ACC112 (cell line): ENCODE results near the gene IP6K2.
"Not testable (repeated sequence)": the region's sequence is repeated elsewhere in the genome, so short reads cannot be mapped to it uniquely, and the experiment has no call there.

ENCODE experiments used
- H2AFZ ChIP-seq: fragments of 200-600 bp; sonication (generic); one replicate; pipeline ENCODE4 v1.6.0; 2017; ENCODE audit warnings: antibody characterized with exemption, low read length; ENCODE audit not compliant: unreplicated experiment
- H3K27ac ChIP-seq: fragments of 200-600 bp; sonication (generic); 2 replicates; pipeline ENCODE4 v1.5.1; 2014; ENCODE audit warnings: low read depth, mild to moderate bottlenecking, antibody characterized with exemption, low read length, moderate library complexity
- H3K27me3 ChIP-seq: fragments of 200-600 bp; sonication (generic); 2 replicates; pipeline ENCODE4 v1.6.1; 2014; ENCODE audit warnings: mild to moderate bottlenecking, antibody characterized with exemption, low read length, moderate library complexity, mixed read lengths; ENCODE audit not compliant: insufficient read depth
- H3K36me3 ChIP-seq: fragments of 200-600 bp; sonication (generic); 2 replicates; pipeline ENCODE4 v1.6.1; 2016; ENCODE audit warnings: mild to moderate bottlenecking, antibody characterized with exemption, low read length, moderate library complexity, mixed read lengths; ENCODE audit not compliant: insufficient read depth
- H3K4me1 ChIP-seq: fragments of 200-600 bp; sonication (generic); one replicate; pipeline ENCODE4 v1.6.1; 2016; ENCODE audit warnings: low read length, mixed read lengths; ENCODE audit not compliant: insufficient read depth, unreplicated experiment, control insufficient read depth
- H3K4me3 ChIP-seq: fragments of 200-600 bp; sonication (generic); 2 replicates; pipeline ENCODE4 v1.5.1; 2014; ENCODE audit warnings: mild to moderate bottlenecking, low read depth, low read length
- H3K79me2 ChIP-seq: fragments of 200-600 bp; sonication (generic); one replicate; pipeline ENCODE4 v1.6.0; 2016; ENCODE audit warnings: low read length; ENCODE audit not compliant: control insufficient read depth, unreplicated experiment, insufficient read depth

IP6K2 gene

DNA sequence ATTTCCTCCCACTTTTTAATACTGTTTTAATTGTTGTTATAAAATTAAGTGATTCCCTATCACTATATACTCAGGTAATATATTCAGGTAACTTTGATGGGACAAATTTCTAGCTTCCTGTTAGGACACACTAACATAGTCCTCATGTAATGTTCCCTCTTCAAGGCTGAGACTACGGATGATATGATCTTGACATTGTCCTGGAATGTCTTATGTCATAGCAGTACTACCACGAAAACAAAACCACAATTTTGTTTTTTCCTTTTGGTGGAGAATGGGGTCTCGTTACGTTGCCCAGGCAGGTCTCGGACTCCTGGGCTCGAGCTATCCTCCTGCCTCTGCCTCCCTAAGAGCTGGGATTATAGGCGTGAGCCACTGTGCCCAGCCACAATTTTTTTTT lies 26.8 kb upstream of the IP6K2 start:
- Histone ChIP-seq H3K36me3 (peaks cover 6% of the 10 kb centered on the region; the same call in 1 of the 2 replicates), H3K4me1 (peaks cover 13% of the 10 kb centered on the region), H3K27ac (no peak overlapping the region), H3K4me3 (no peak overlapping the region), H3K79me2 (no peaks in the 10 kb centered on the region), H3K27me3 (no peaks in the 10 kb centered on the region), H2AFZ (no peak overlapping the region)

DNA sequence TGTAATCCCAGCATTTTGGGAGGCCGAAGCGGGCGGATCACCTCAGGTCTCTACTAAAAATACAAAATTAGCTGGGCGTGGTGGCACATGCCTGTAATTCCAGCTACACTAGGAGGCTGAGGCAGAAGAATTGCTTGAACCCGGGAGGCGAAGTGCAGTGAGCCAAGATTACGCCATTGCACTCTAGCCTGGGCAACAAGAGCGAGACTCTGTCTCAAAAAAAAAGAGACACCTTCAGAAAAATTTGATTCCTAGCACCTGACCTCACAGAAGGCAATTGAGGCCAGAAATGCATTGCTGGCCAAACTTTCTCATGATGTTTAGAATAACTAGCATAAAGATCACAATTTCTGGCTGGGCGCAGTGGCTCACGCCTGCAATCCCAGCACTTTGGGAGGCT lies 24.2 kb upstream of the IP6K2 start:
- not testable (repeated sequence) for H3K4me3 ChIP-seq, H3K27me3 ChIP-seq, H3K27ac ChIP-seq, H3K36me3 ChIP-seq, H2AFZ ChIP-seq, H3K79me2 ChIP-seq
- peaks cover 13% of the 10 kb centered on the region for H3K4me1 ChIP-seq

DNA sequence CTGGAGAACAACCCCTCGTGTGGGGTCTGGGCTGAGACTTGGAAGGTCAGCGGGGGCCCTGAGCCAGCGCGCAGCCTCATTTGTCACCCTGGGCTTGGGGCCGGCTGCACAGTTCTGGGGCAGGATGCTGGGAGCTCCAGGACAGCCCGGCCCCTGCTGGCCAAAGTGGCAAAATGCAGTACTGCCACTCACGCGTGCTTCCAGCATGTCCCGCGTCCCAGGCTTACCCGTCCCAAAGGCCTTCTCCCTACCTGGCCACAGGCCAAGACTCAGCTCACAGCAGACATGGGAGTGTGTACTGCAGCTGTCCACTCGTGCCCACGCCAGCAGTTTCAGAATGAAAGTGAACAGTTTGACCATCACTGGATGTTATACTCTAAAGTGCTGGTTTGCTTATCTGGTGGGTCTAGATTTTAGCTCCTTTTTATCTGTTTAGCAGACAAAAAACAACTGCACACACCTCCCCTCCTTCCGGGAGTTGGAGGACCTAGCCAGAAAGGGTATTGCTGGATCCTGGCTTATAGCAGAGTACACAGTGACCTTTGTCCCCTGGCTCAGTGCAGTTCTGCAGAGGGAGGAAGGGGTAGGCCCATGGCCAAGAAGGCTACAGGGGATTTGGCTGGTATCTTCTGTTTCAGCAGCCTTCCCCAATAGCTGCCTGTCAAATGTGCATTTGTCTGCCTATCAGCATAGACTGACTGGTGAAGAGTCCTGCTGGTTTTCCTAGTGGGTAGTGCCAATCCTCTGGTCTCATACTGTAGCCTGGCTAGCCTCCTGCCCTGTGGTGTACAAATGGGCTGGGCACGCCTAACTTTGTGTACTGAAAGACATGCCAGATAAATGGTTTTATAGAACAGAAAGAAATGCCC lies 23.2 kb upstream of the IP6K2 start:
- Histone ChIP-seq H3K4me3 (peak overlapping the region; percentile 56; the same call in 1 of the 2 replicates), H3K4me1 (peaks cover 13% of the 10 kb centered on the region), H3K36me3 (no peaks in the 10 kb centered on the region), H3K27ac (peak overlapping the region; percentile 2; the same call in 1 of the 2 replicates), H3K27me3 (no peaks in the 10 kb centered on the region), H3K79me2 (no peaks in the 10 kb centered on the region), H2AFZ (peak overlapping the region; percentile 81)

DNA sequence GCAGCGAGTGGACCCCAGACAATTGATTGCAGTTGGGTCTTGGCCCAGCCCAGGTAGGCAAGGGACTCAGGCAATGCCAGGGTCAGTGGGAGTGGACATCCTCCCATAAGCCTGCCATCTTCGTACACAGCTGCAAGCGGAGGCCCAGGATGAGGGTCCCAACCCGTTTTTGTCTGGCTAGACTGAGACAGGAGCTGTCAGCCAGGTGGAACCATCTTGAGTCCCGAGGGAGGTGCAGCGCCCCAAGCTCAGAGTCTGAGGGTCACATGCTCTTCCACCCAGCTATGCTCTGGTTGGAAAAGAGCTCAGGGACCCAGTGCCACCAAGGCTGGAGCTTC lies 22.6 kb upstream of the IP6K2 start:
- Histone ChIP-seq H3K79me2 (no peaks in the 10 kb centered on the region), H3K4me1 (peaks cover 13% of the 10 kb centered on the region), H3K27me3 (no peaks in the 10 kb centered on the region), H3K27ac (no peak overlapping the region), H2AFZ (peak overlapping the region; percentile 7), H3K4me3 (no peak overlapping the region), H3K36me3 (no peaks in the 10 kb centered on the region)

DNA sequence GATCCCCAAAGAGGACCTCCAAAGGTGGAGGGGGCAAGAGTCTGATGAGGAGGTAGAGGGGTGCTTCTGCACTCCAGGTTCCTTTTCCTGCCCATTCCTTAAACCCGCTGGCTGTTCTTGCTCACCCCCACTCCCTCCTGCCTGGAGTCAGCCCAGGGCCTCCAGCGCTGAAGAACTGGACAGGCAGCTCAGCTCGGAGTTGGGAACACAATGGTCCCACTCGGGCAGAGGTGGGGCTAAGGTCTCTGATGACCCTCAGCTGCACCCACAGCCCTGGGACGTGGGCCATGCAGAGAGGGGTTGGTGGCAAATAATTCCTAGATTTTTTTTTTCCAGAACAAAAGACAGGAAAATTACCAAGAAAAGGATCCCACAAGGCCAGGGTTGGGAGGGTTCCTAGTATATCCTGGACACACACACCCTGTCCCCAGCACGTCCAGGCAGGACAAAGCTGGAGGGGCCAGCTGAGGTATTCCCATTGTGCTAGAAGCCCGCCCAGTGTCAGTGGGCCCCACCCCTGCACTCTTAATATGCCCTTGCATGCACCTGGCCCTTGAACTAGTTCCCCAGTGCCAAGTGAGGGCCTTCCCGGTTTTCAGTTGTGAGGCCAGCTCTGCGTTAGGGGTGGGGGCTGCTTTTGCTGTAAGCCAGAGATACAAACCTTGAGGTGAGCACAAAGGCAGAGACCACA lies 22.1 kb upstream of the IP6K2 start:
- H3K4me3 ChIP-seq = no peak overlapping the region
- peak overlapping the region; percentile 7 for H2AFZ ChIP-seq
- H3K79me2 ChIP-seq = no peaks in the 10 kb centered on the region
- H3K36me3 ChIP-seq = no peaks in the 10 kb centered on the region
- H3K4me1 ChIP-seq = peaks cover 13% of the 10 kb centered on the region
- H3K27ac ChIP-seq = no peak overlapping the region
- no peaks in the 10 kb centered on the region for H3K27me3 ChIP-seq

DNA sequence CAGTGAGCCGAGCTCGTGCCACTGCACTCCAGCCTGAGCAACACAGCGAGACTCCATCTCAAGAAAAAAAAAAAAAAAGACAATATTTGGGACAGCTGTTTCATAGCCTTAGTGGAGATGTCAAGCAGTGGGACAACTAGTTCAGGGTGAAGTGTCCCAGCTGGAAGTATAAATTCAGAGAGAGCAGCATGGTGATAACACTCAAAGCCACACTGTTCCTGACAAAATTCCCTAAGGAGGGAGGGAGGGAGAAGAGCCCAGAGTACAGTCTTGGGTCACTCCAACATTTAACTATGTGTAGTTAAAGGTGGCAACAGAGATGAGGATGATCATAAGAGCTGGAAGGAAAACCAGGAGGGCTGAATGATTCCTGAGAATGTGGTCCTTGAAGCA lies 21.1 kb upstream of the IP6K2 start:
- no peak overlapping the region for H2AFZ ChIP-seq
- no peak overlapping the region for H3K4me3 ChIP-seq
- no peak overlapping the region for H3K27ac ChIP-seq
- no peaks in the 10 kb centered on the region for H3K27me3 ChIP-seq
- H3K4me1 ChIP-seq = peaks cover 13% of the 10 kb centered on the region
- H3K36me3 ChIP-seq = no peaks in the 10 kb centered on the region
- no peaks in the 10 kb centered on the region for H3K79me2 ChIP-seq

DNA sequence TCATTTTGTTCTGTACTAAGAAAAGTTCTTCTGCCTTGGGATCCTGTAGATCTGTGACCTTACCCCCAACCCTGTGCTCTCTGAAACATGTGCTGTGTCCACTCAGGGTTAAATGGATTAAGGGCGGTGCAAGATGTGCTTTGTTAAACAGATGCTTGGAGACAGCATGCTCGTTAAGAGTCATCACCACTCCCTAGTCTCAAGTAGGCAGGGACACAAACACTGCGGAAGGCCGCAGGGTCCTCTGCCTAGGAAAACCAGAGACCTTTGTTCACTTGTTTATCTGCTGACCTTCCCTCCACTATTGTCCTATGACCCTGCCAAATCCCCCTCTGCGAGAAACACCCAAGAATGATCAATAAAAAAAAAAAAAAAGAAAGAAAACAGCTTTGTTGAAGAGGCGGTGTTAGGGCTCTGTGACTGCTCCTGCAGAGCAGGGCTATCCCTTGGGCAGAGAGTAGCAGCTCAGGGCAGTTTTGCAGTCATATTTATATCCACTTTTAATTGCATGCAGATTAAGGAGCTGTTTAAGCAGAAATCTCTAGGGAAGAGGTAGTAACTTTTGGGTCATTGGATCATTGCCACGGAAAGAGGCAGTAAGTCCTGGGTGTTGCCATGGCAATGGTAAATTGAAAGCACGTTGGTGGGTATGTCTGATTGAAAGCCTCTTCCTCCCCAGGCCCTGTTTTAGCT lies 18.2 kb upstream of the IP6K2 start:
- H3K79me2 ChIP-seq, H2AFZ ChIP-seq, H3K4me3 ChIP-seq, H3K27me3 ChIP-seq, H3K27ac ChIP-seq, H3K36me3 ChIP-seq, H3K4me1 ChIP-seq: not testable (repeated sequence)

DNA sequence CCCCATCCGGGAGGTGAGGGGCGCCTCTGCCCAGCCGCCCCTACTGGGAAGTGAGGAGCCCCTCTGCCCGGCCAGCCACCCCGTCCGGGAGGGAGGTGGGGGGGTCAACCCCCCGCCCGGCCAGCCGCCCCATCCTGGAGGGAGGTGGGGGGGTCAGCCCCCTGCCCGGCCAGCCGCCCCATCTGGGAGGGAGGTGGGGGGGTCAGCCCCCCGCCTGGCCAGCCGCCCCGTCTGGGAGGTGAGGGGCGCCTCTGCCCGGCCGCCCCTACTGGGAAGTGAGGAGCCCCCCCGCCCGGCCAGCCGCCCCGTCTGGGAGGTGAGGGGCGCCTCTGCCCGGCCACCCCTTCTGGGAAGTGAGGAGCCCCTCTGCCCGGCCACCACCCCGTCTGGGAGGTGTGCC lies 17.5 kb upstream of the IP6K2 start:
- not testable (repeated sequence) for H2AFZ ChIP-seq, H3K4me1 ChIP-seq, H3K36me3 ChIP-seq, H3K79me2 ChIP-seq, H3K4me3 ChIP-seq, H3K27ac ChIP-seq, H3K27me3 ChIP-seq

DNA sequence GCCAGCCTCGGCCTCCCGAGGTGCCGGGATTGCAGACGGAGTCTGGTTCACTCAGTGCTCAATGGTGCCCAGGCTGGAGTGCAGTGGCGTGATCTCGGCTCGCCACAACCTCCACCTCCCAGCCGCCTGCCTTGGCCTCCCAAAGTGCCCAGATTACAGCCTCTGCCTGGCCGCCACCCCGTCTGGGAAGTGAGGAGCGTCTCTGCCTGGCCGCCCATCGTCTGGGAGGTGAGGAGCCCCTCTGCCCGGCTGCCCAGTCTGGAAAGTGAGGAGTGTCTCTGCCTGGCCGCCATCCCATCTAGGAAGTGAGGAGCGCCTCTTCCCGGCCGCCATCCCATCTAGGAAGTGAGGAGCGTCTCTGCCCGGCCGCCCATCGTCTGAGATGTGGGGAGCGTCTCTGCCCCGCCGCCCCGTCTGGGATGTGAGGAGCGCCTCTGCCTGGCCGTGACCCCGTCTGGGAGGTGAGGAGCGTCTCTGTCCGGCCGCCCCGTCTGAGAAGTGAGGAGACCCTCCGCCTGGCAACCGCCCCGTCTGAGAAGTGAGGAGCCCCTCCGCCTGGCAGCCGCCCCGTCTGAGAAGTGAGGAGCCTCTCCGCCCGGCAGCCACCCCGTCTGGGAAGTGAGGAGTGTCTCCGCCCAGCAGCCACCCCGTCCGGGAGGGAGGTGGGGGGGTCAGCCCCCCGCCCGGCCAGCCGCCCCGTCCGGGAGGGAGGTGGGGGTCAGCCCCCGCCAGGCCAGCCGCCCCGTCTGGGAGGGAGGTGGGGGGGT lies 16.9 kb upstream of the IP6K2 start:
- H2AFZ ChIP-seq, H3K4me3 ChIP-seq, H3K79me2 ChIP-seq: not testable (repeated sequence)

DNA sequence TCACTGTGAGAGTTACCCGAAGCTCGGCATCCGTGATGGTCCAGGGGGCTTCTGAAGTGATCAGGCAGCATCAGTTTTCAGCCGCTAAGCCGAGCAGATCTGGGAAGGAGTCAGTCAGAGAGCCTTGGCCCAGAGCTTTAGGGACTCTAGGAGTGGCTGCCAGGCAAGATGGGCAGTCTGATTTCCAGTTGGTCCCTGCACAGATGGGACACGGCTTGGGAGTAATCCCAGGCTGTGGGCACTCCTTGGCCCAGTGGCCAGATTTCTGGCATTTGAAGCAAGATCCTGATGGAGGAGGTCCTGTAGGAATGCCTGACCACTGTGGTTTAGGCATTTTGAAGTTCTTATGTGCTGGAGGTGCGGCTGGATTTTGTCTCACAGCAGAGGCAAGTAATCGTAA lies 10.5 kb upstream of the IP6K2 start:
- Histone ChIP-seq H2AFZ (no peak overlapping the region), H3K4me1 (no peaks in the 10 kb centered on the region), H3K27me3 (no peaks in the 10 kb centered on the region), H3K4me3 (no peak overlapping the region), H3K36me3 (no peaks in the 10 kb centered on the region), H3K27ac (no peak overlapping the region), H3K79me2 (no peaks in the 10 kb centered on the region)

More for the DNA sequence above, 16.9 kb upstream of the IP6K2 start:
- H3K27me3 ChIP-seq, H3K27ac ChIP-seq, H3K4me1 ChIP-seq, H3K36me3 ChIP-seq: not testable (repeated sequence)
